ENCODE results near the gene MINDY4.

Gene MINDY4

GRCh38 chr7:30896783-30897637 lies 125.8 kb downstream of the MINDY4 start:
- no peaks in the 10 kb centered on the region for H3K4me1 Mint-ChIP-seq
- DNase-seq (ENCODE audit: low spot score in 2 of 2) (no peak), ATAC-seq (ENCODE audit: low read depth) (no peak)
- no peak overlapping the region for H3K4me3 Mint-ChIP-seq
- no peaks in the 10 kb centered on the region for H3K9me3 Mint-ChIP-seq
- peaks cover 18% of the 10 kb centered on the region for H3K27me3 Mint-ChIP-seq
- no peaks in the 10 kb centered on the region for H3K36me3 Mint-ChIP-seq
- H3K27ac Mint-ChIP-seq, result no peak overlapping the region

GRCh38 chr7:30897770-30898169 lies 126.6 kb downstream of the MINDY4 start:
- Mint-ChIP-seq H3K4me1 (no peaks in the 10 kb centered on the region), H3K36me3 (no peaks in the 10 kb centered on the region), H3K4me3 (no peak overlapping the region), H3K27ac (no peak overlapping the region), H3K27me3 (peaks cover 13% of the 10 kb centered on the region), H3K9me3 (no peaks in the 10 kb centered on the region)
- ATAC-seq (ENCODE audit: low read depth), result no peak
- DNase-seq (ENCODE audit: low spot score in 2 of 2), result no peak

GRCh38 chr7:30898411-30898810 lies 127.2 kb downstream of the MINDY4 start:
- Mint-ChIP-seq H3K9me3 (no peaks in the 10 kb centered on the region), H3K36me3 (no peaks in the 10 kb centered on the region), H3K27ac (no peak overlapping the region), H3K27me3 (peaks cover 13% of the 10 kb centered on the region), H3K4me3 (no peak overlapping the region), H3K4me1 (no peaks in the 10 kb centered on the region)
- DNase-seq (ENCODE audit: low spot score in 2 of 2) (no peak), ATAC-seq (ENCODE audit: low read depth) (no peak)

GRCh38 chr7:30899066-30899465 lies 127.8 kb downstream of the MINDY4 start:
- ATAC-seq (ENCODE audit: low read depth) (no peak), DNase-seq (ENCODE audit: low spot score in 2 of 2) (no peak)
- no peaks in the 10 kb centered on the region for H3K9me3 Mint-ChIP-seq
- H3K4me3 Mint-ChIP-seq, result no peak overlapping the region
- no peaks in the 10 kb centered on the region for H3K36me3 Mint-ChIP-seq
- H3K4me1 Mint-ChIP-seq, result no peaks in the 10 kb centered on the region
- H3K27ac Mint-ChIP-seq, result no peak overlapping the region
- peaks cover 13% of the 10 kb centered on the region for H3K27me3 Mint-ChIP-seq

GRCh38 chr7:30899630-30900029 lies 128.4 kb downstream of the MINDY4 start:
- Mint-ChIP-seq H3K27ac (no peak overlapping the region), H3K9me3 (no peaks in the 10 kb centered on the region), H3K4me3 (no peak overlapping the region), H3K36me3 (no peaks in the 10 kb centered on the region), H3K27me3 (peaks cover 9% of the 10 kb centered on the region), H3K4me1 (no peaks in the 10 kb centered on the region)
- no peak for ATAC-seq (ENCODE audit: low read depth)
- no peak for DNase-seq (ENCODE audit: low spot score in 2 of 2)

GRCh38 chr7:30900053-30900452 lies 128.8 kb downstream of the MINDY4 start:
- ATAC-seq (ENCODE audit: low read depth), result no peak
- Mint-ChIP-seq H3K27ac (no peak overlapping the region), H3K9me3 (no peaks in the 10 kb centered on the region), H3K4me1 (no peaks in the 10 kb centered on the region), H3K27me3 (peaks cover 9% of the 10 kb centered on the region), H3K36me3 (no peaks in the 10 kb centered on the region), H3K4me3 (no peak overlapping the region)
- DNase-seq (ENCODE audit: low spot score in 2 of 2), result no peak

GRCh38 chr7:30900803-30901362 lies 129.7 kb downstream of the MINDY4 start:
- Mint-ChIP-seq H3K4me1 (no peaks in the 10 kb centered on the region), H3K27ac (no peak overlapping the region), H3K4me3 (no peak overlapping the region), H3K36me3 (no peaks in the 10 kb centered on the region), H3K27me3 (peaks cover 11% of the 10 kb centered on the region), H3K9me3 (no peaks in the 10 kb centered on the region)
- no peak for ATAC-seq (ENCODE audit: low read depth)
- DNase-seq (ENCODE audit: low spot score in 2 of 2), result no peak

GRCh38 chr7:30901856-30902255 lies 130.6 kb downstream of the MINDY4 start:
- no peaks in the 10 kb centered on the region for H3K4me1 Mint-ChIP-seq
- H3K36me3 Mint-ChIP-seq, result no peaks in the 10 kb centered on the region
- no peak for DNase-seq (ENCODE audit: low spot score in 2 of 2)
- no peak overlapping the region for H3K27ac Mint-ChIP-seq
- no peak for ATAC-seq (ENCODE audit: low read depth)
- H3K9me3 Mint-ChIP-seq, result no peaks in the 10 kb centered on the region
- peaks cover 8% of the 10 kb centered on the region for H3K27me3 Mint-ChIP-seq
- no peak overlapping the region for H3K4me3 Mint-ChIP-seq

GRCh38 chr7:30902466-30902865 lies 131.2 kb downstream of the MINDY4 start:
- ATAC-seq (ENCODE audit: low read depth) (no peak), DNase-seq (ENCODE audit: low spot score in 2 of 2) (no peak)
- no peaks in the 10 kb centered on the region for H3K4me1 Mint-ChIP-seq
- H3K9me3 Mint-ChIP-seq, result no peaks in the 10 kb centered on the region
- no peak overlapping the region for H3K4me3 Mint-ChIP-seq
- H3K27me3 Mint-ChIP-seq, result peaks cover 8% of the 10 kb centered on the region
- H3K36me3 Mint-ChIP-seq, result no peaks in the 10 kb centered on the region
- no peak overlapping the region for H3K27ac Mint-ChIP-seq

GRCh38 chr7:30903146-30903545 lies 131.9 kb downstream of the MINDY4 start:
- no peak overlapping the region for H3K4me3 Mint-ChIP-seq
- H3K9me3 Mint-ChIP-seq, result no peaks in the 10 kb centered on the region
- ATAC-seq (ENCODE audit: low read depth) (no peak), DNase-seq (ENCODE audit: low spot score in 2 of 2) (no peak)
- H3K36me3 Mint-ChIP-seq, result no peaks in the 10 kb centered on the region
- no peaks in the 10 kb centered on the region for H3K4me1 Mint-ChIP-seq
- no peak overlapping the region for H3K27ac Mint-ChIP-seq
- H3K27me3 Mint-ChIP-seq, result peaks cover 6% of the 10 kb centered on the region

GRCh38 chr7:30904561-30904960 lies 133.3 kb downstream of the MINDY4 start:
- Mint-ChIP-seq H3K4me3 (no peak overlapping the region), H3K9me3 (no peaks in the 10 kb centered on the region), H3K27me3 (peaks cover 6% of the 10 kb centered on the region), H3K27ac (no peak overlapping the region), H3K36me3 (no peaks in the 10 kb centered on the region), H3K4me1 (no peaks in the 10 kb centered on the region)
- ATAC-seq (ENCODE audit: low read depth), result no peak
- no peak for DNase-seq (ENCODE audit: low spot score in 2 of 2)

- Mint-ChIP-seq H3K36me3 (no peaks in the 10 kb centered on the region), H3K27ac (no peak overlapping the region), H3K4me3 (no peak overlapping the region), H3K27me3 (peaks cover 5% of the 10 kb centered on the region), H3K9me3 (no peaks in the 10 kb centered on the region), H3K4me1 (no peaks in the 10 kb centered on the region)
- ATAC-seq (ENCODE audit: low read depth) (no peak), DNase-seq (ENCODE audit: low spot score in 2 of 2) (no peak)
These were observed 134.1 kb downstream of the MINDY4 start for GRCh38 chr7:30905078-30906012.

- Mint-ChIP-seq H3K27me3 (peaks cover 6% of the 10 kb centered on the region), H3K27ac (no peak overlapping the region), H3K36me3 (no peaks in the 10 kb centered on the region), H3K4me3 (no peak overlapping the region), H3K9me3 (no peaks in the 10 kb centered on the region), H3K4me1 (peaks cover 4% of the 10 kb centered on the region)
- DNase-seq (ENCODE audit: low spot score in 2 of 2) (no peak), ATAC-seq (ENCODE audit: low read depth) (no peak)
These were observed 134.8 kb downstream of the MINDY4 start for GRCh38 chr7:30906014-30906413.
